HG03521 (cell line): ENCODE data around the gene DGLUCY.
"Not testable (repeated sequence)": the region's sequence is repeated elsewhere in the genome, so short reads cannot be mapped to it uniquely, and the experiment has no call there.

Source experiments
- ATAC-seq: cut with Tn5 transposase; IDR thresholded peaks from one replicate; pipeline ENCODE4 v1.9.1; 2021; ENCODE audit warnings: mild to moderate bottlenecking, moderate library complexity; ENCODE audit not compliant: unreplicated experiment

The DGLUCY gene

GRCh38 chr14:91232052-91232451 lies 118.2 kb downstream of the DGLUCY start:
- ATAC-seq, result no peak

GRCh38 chr14:91232603-91233002 lies 118.7 kb downstream of the DGLUCY start:
- no peak for ATAC-seq

GRCh38 chr14:91233936-91234790 lies 120.3 kb downstream of the DGLUCY start:
- ATAC-seq, result no peak

- ATAC-seq, result no peak
These were observed 120.9 kb downstream of the DGLUCY start for GRCh38 chr14:91234791-91235114.

- no peak for ATAC-seq
These were observed 122.0 kb downstream of the DGLUCY start for GRCh38 chr14:91235841-91236240.

GRCh38 chr14:91237219-91237618 lies 123.3 kb downstream of the DGLUCY start:
- no peak for ATAC-seq

- no peak for ATAC-seq
These were observed 124.2 kb downstream of the DGLUCY start for GRCh38 chr14:91238085-91238484.

- ATAC-seq, result no peak
These were observed 124.8 kb downstream of the DGLUCY start for GRCh38 chr14:91238661-91239060.

GRCh38 chr14:91241863-91242262 lies 128.0 kb downstream of the DGLUCY start:
- peak; percentile 49 for ATAC-seq

GRCh38 chr14:91242635-91243034 lies 128.8 kb downstream of the DGLUCY start:
- no peak for ATAC-seq

GRCh38 chr14:91243074-91243471 lies 129.2 kb downstream of the DGLUCY start:
- ATAC-seq, result no peak

GRCh38 chr14:91244501-91244901 lies 130.6 kb downstream of the DGLUCY start, which contains the start of gene GPR68:
TSS of gene GPR68 (minus strand) at chr14:91244704. CDS start at chr14:91235050, 9,654 bp downstream.
- ATAC-seq, result no peak

GRCh38 chr14:91245029-91245428 lies 131.2 kb downstream of the DGLUCY start:
- no peak for ATAC-seq

- ATAC-seq, result not testable (repeated sequence)
These were observed 131.7 kb downstream of the DGLUCY start for GRCh38 chr14:91245616-91246015.

GRCh38 chr14:91246051-91246852 lies 132.4 kb downstream of the DGLUCY start:
- no peak for ATAC-seq

GRCh38 chr14:91249841-91250616 lies 136.2 kb downstream of the DGLUCY start:
- ATAC-seq, result peak; percentile 84

GRCh38 chr14:91250912-91251311 lies 137.0 kb downstream of the DGLUCY start:
- no peak for ATAC-seq

GRCh38 chr14:91252871-91253794 lies 139.3 kb downstream of the DGLUCY start:
- no peak for ATAC-seq

GRCh38 chr14:91253795-91254323 lies 140.0 kb downstream of the DGLUCY start:
- no peak for ATAC-seq

GRCh38 chr14:91254461-91254860 lies 140.6 kb downstream of the DGLUCY start:
- ATAC-seq, result no peak
